CD8-positive, alpha-beta memory T cell (primary cell): ENCODE results near the gene CCHCR1. TPM values are rescaled to one million over a fixed set of nuclear protein-coding genes. Genes with fewer than 3 reads are reported as not detected.

ENCODE experiments used
- CTCF ChIA-PET: fragments of 350-600 bp; sonication (Branson Sonifier 250); formaldehyde crosslinking; loops from one replicate; lab custom pipeline; 2021; ENCODE audit warnings: antibody characterized with exemption; lab: Charles Lee
- POLR2A ChIA-PET: fragments of 350-600 bp; sonication (Branson Sonifier 250); formaldehyde crosslinking; loops from one replicate; lab custom pipeline; 2021; ENCODE audit warnings: antibody characterized with exemption; lab: Charles Lee
- DNase-seq, 5 donors: peaks; one replicate each; pipeline versions ENCODE4 v3.0.0 to v3.0.0-alpha.2; 2020 to 2022; ENCODE audit warnings: mixed read lengths in 1 of 5
- H3K27ac ChIP-seq: one replicate; pipeline ENCODE4 v1.7.0; 2013; ENCODE audit warnings: low read depth, mild to moderate bottlenecking, low read length, moderate library complexity
- H3K27me3 ChIP-seq: 2 replicates; pipeline ENCODE4 v1.7.0; 2013; ENCODE audit warnings: low read length, mild to moderate bottlenecking; ENCODE audit not compliant: insufficient read depth, poor library complexity, severe bottlenecking
- H3K36me3 ChIP-seq: 2 replicates; pipeline ENCODE4 v1.7.0; 2013; ENCODE audit warnings: mild to moderate bottlenecking, low read length, moderate library complexity; ENCODE audit not compliant: insufficient read depth
- H3K4me1 ChIP-seq: 2 replicates; pipeline ENCODE4 v1.7.0; 2013; ENCODE audit warnings: mild to moderate bottlenecking, low read length, moderate library complexity; ENCODE audit not compliant: insufficient read depth
- H3K4me3 ChIP-seq: 2 replicates; pipeline ENCODE4 v1.7.0; 2013; ENCODE audit warnings: mild to moderate bottlenecking, low read length
- H3K9me3 ChIP-seq: 2 replicates; pipeline ENCODE4 v1.7.0; 2013; ENCODE audit warnings: mild to moderate bottlenecking, low read length
- H3K27ac Mint-ChIP-seq, 8 donors: one replicate each; pipeline ENCODE4 v1.8.0; 2020 to 2021; ENCODE audit warnings: mixed read lengths in 8 of 8, mild to moderate bottlenecking in 6 of 8, inconsistent platforms in 3 of 8, moderate library complexity in 3 of 8
- H3K27me3 Mint-ChIP-seq, 2 donors: one replicate each; pipeline ENCODE4 v1.8.0; 2020 to 2021; ENCODE audit warnings: mixed read lengths in 2 of 2, mild to moderate bottlenecking in 1 of 2, moderate library complexity in 1 of 2
- H3K36me3 Mint-ChIP-seq, 3 donors: one replicate each; pipeline ENCODE4 v1.8.0; 2020 to 2021; ENCODE audit warnings: mixed read lengths in 3 of 3, inconsistent platforms in 1 of 3, mild to moderate bottlenecking in 1 of 3
- H3K4me1 Mint-ChIP-seq, 3 donors: one replicate each; pipeline ENCODE4 v1.8.0; 2020 to 2021; ENCODE audit warnings: mixed read lengths in 3 of 3, inconsistent platforms in 1 of 3, mild to moderate bottlenecking in 1 of 3
- H3K4me3 Mint-ChIP-seq, 7 donors: one replicate each; pipeline ENCODE4 v1.8.0; 2020 to 2021; ENCODE audit warnings: mixed read lengths in 7 of 7, mild to moderate bottlenecking in 6 of 7, moderate library complexity in 4 of 7, inconsistent platforms in 2 of 7
- H3K9me3 Mint-ChIP-seq, 5 donors: one replicate each; pipeline ENCODE4 v1.8.0; 2020 to 2022; ENCODE audit warnings: mixed read lengths in 5 of 5, mild to moderate bottlenecking in 3 of 5, moderate library complexity in 2 of 5, inconsistent platforms in 1 of 5
- polyA plus RNA-seq: library from polyadenylated mRNA; unstranded; fragments of 300-500 nt; fragmentation: Illumina TruSeq; gene quantifications from one replicate; pipeline ENCODE4 v1.2.3, GENCODE V29; 2021
- total RNA-seq, 2 experiments: library from RNA; stranded (reverse); gene quantifications; one replicate each; pipeline ENCODE4 v1.2.3, GENCODE V29; 2021

CCHCR1 gene
- total and polyA plus RNA-seq, 3 experiments from 2014 or later: 7.4 to 46.1 (median 45.9) TPM

GRCh38 chr6:31114970-31115849 is 42.4 kb downstream of the CCHCR1 start:
- Mint-ChIP-seq H3K27me3 (peaks cover 24 to 42% of the 10 kb centered on the region in 2 donors), H3K4me3 (no peak overlapping the region), H3K4me1 (peaks cover 0 to 5% (median 3%) of the 10 kb centered on the region in 3 donors), H3K36me3 (no peaks in the 10 kb centered on the region), H3K27ac (peak overlapping the region in 4 of 8 donors; percentile 22 to 74 (median 50)), H3K9me3 (no peaks in the 10 kb centered on the region)
- Histone ChIP-seq H3K36me3 (no peaks in the 10 kb centered on the region), H3K4me3 (no peak overlapping the region), H3K27me3 (no peaks in the 10 kb centered on the region), H3K9me3 (no peaks in the 10 kb centered on the region), H3K27ac (no peak overlapping the region), H3K4me1 (no peaks in the 10 kb centered on the region)
- CTCF ChIA-PET: interaction anchor here (1.3 to 2.3 kb wide), 3 partner anchors 11 to 28 kb away, joined by 3 to 9 read pairs (median 3); no protein-coding TSS in a partner anchor
- POLR2A ChIA-PET: interaction anchor here (0.6 kb wide), 2 partner anchors 21 to 23 kb away, joined by 3 to 4 read pairs; no protein-coding TSS in a partner anchor
- DNase-seq: peak in 1 of 5 donors; percentile 11

DNA sequence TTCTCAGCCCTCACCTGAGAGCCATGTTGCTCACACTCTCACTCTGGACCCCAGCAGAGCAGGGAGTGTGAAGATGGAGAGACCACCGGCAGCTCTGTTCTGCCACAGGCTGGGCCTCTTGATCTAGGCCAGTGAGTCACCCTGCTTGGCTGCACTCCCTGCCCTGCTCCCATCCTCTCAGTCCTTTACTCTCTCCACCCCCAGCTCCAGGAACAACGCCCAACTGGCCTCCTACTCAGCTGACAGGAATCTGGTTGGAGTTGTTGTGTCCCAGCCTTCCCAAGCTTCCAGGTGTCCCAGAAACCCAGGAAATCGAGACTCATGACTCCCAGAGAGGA is 43.1 kb downstream of the CCHCR1 start, which contains the start of gene PSORS1C1:
PSORS1C1 (plus strand) TSS at position 260 of the 338 bp plus-strand sequence. CDS start 14,833 bp downstream, outside the sequence.
- H3K4me1 Mint-ChIP-seq: peaks cover 0 to 5% (median 3%) of the 10 kb centered on the region in 3 donors
- Histone ChIP-seq H3K4me1 (no peaks in the 10 kb centered on the region), H3K27ac (no peak within 1 kb of the TSS), H3K4me3 (no peak within 1 kb of the TSS), H3K36me3 (no peaks in the 10 kb centered on the region), H3K27me3 (no peaks in the 10 kb centered on the region), H3K9me3 (no peaks in the 10 kb centered on the region)
- H3K27ac Mint-ChIP-seq: peak within 1 kb of the TSS in 5 of 8 donors; percentile 22 to 74 (median 63)
- no peak for DNase-seq
- H3K27me3 Mint-ChIP-seq: peaks cover 30 to 49% of the 10 kb centered on the region in 2 donors
- H3K4me3 Mint-ChIP-seq: no peak within 1 kb of the TSS
- no peaks in the 10 kb centered on the region for H3K9me3 Mint-ChIP-seq
- POLR2A ChIA-PET: interaction anchor here (0.6 kb wide), 1 partner anchor 20 kb away, joined by 4 read pairs; no protein-coding TSS in a partner anchor
- H3K36me3 Mint-ChIP-seq: no peaks in the 10 kb centered on the region
- CTCF ChIA-PET: interaction anchor here (1.3 to 2.0 kb wide), 2 partner anchors 14 to 27 kb away, joined by 3 to 6 read pairs; no protein-coding TSS in a partner anchor

GRCh38 chr6:31113861-31114540 is 43.6 kb downstream of the CCHCR1 start:
- Mint-ChIP-seq H3K9me3 (no peaks in the 10 kb centered on the region), H3K36me3 (no peaks in the 10 kb centered on the region), H3K4me1 (peaks cover 0 to 5% (median 3%) of the 10 kb centered on the region in 3 donors), H3K4me3 (no peak overlapping the region), H3K27me3 (peaks cover 30 to 49% of the 10 kb centered on the region in 2 donors), H3K27ac (peak overlapping the region in 1 of 8 donors; percentile 66)
- H3K4me3 ChIP-seq: no peak overlapping the region
- no peak for DNase-seq
- no peaks in the 10 kb centered on the region for H3K27me3 ChIP-seq
- H3K4me1 ChIP-seq: no peaks in the 10 kb centered on the region
- ChIA-PET CTCF (interaction anchor here (1.3 to 2.0 kb wide), 2 partner anchors 15 to 27 kb away, joined by 3 to 6 read pairs; no protein-coding TSS in a partner anchor), POLR2A (interaction anchor here (0.6 kb wide), 1 partner anchor 20 kb away, joined by 4 read pairs; no protein-coding TSS in a partner anchor)
- no peaks in the 10 kb centered on the region for H3K9me3 ChIP-seq
- no peak overlapping the region for H3K27ac ChIP-seq
- no peaks in the 10 kb centered on the region for H3K36me3 ChIP-seq

DNA sequence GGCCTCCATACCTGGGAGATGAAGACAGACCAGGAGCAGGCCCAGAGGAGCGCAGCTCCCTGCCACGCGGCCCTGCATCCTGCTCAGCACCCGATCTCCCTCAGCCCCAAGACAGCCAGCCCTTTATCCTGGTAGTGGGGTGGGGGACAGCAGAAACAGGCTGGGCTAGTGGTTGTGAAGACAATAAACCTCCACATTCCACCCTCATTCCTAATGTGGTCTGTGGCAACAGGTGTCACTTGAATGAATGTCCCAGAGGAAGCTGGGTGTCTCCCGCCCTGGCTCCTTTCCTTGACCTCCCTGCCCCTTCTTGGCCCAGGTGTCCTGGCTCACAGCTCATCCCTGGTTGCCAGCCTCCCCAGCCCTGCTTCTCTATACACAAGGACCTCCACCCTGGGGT is 45.1 kb downstream of the CCHCR1 start, which contains the start of gene C6orf15:
C6orf15 (minus strand) TSS at position 98 of the 400 bp plus-strand sequence; CDS start at position 78, 20 bp downstream.
- H3K36me3 Mint-ChIP-seq: no peaks in the 10 kb centered on the region
- no peak for DNase-seq
- POLR2A ChIA-PET: no interaction called here
- peak within 1 kb of the TSS in 3 of 8 donors; percentile 24 to 83 (median 68) for H3K27ac Mint-ChIP-seq
- Histone ChIP-seq H3K27ac (no peak within 1 kb of the TSS), H3K4me3 (no peak within 1 kb of the TSS), H3K36me3 (no peaks in the 10 kb centered on the region), H3K27me3 (no peaks in the 10 kb centered on the region), H3K4me1 (no peaks in the 10 kb centered on the region), H3K9me3 (no peaks in the 10 kb centered on the region)
- no peak within 1 kb of the TSS for H3K4me3 Mint-ChIP-seq
- H3K4me1 Mint-ChIP-seq: peaks cover 0 to 5% (median 3%) of the 10 kb centered on the region in 3 donors
- H3K9me3 Mint-ChIP-seq: no peaks in the 10 kb centered on the region
- peaks cover 30 to 45% of the 10 kb centered on the region in 2 donors for H3K27me3 Mint-ChIP-seq
- CTCF ChIA-PET: interaction anchor here (0.7 to 3.1 kb wide), 2 partner anchors 15 to 25 kb away, joined by 3 to 9 read pairs; no protein-coding TSS in a partner anchor

- no peaks in the 10 kb centered on the region for H3K36me3 ChIP-seq
- H3K27ac ChIP-seq: no peak overlapping the region
- peaks cover 26 to 42% of the 10 kb centered on the region in 2 donors for H3K27me3 Mint-ChIP-seq
- no peaks in the 10 kb centered on the region for H3K4me1 ChIP-seq
- H3K9me3 ChIP-seq: no peaks in the 10 kb centered on the region
- no peak overlapping the region for H3K4me3 Mint-ChIP-seq
- no peaks in the 10 kb centered on the region for H3K27me3 ChIP-seq
- H3K27ac Mint-ChIP-seq: no peak overlapping the region
- H3K36me3 Mint-ChIP-seq: no peaks in the 10 kb centered on the region
- POLR2A ChIA-PET: no interaction called here
- no peak overlapping the region for H3K4me3 ChIP-seq
- no peak for DNase-seq
- peaks cover 0 to 5% (median 3%) of the 10 kb centered on the region in 3 donors for H3K4me1 Mint-ChIP-seq
- no peaks in the 10 kb centered on the region for H3K9me3 Mint-ChIP-seq
- CTCF ChIA-PET: interaction anchor here (0.7 to 3.1 kb wide), 2 partner anchors 16 to 25 kb away, joined by 3 to 9 read pairs; no protein-coding TSS in a partner anchor
Measured at GRCh38 chr6:31111712-31112111, 45.9 kb downstream of the CCHCR1 start.

DNA sequence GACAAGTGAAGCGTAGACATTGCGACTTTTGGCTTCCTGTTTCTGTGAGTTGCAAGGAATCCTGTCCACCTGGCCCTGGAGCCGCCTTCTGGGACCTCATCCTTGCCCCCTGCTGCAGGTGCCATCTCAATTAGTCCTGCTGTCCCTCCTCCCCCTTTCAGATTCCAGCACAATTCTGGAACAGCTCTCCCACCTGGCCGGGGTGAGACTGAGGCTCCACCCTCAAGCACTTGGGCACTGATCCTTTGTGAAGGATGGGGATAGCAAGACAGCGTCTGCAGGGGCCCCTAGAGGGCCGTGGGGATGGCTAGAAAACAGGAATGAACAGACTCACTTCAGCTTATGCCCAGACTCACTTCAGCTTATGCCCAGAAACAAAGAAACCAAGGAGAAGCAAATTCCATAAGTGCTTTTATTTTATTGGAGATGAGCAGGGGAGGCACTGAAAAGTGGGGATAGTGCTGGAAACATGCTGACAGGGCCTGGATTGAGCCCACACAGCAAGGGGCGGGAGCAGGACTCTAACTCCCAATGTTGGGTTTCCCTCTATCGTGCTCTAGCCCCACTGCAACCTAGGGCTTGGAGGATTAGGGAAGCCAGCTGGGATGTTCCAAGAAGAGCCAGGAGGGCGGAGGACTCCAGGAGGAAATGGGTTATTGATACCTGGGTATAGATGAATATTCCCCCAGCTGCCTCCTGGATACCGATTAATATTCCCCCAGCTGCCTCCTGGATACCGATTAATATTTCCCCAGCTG is 46.6 kb downstream of the CCHCR1 start:
- POLR2A ChIA-PET: no interaction called here
- peaks cover 0 to 5% (median 3%) of the 10 kb centered on the region in 3 donors for H3K4me1 Mint-ChIP-seq
- H3K4me1 ChIP-seq: no peaks in the 10 kb centered on the region
- no peak overlapping the region for H3K4me3 ChIP-seq
- H3K36me3 ChIP-seq: no peaks in the 10 kb centered on the region
- H3K27ac Mint-ChIP-seq: no peak overlapping the region
- H3K27ac ChIP-seq: no peak overlapping the region
- DNase-seq: no peak
- no peak overlapping the region for H3K4me3 Mint-ChIP-seq
- H3K36me3 Mint-ChIP-seq: no peaks in the 10 kb centered on the region
- no peaks in the 10 kb centered on the region for H3K9me3 Mint-ChIP-seq
- CTCF ChIA-PET: interaction anchor here (3.1 kb wide), 1 partner anchor 24 kb away, joined by 9 read pairs; no protein-coding TSS in a partner anchor
- no peaks in the 10 kb centered on the region for H3K27me3 ChIP-seq
- H3K27me3 Mint-ChIP-seq: peaks cover 22 to 39% of the 10 kb centered on the region in 2 donors
- no peaks in the 10 kb centered on the region for H3K9me3 ChIP-seq

GRCh38 chr6:31107052-31107451 is 50.5 kb downstream of the CCHCR1 start:
- no peaks in the 10 kb centered on the region for H3K9me3 ChIP-seq
- Mint-ChIP-seq H3K27ac (peak overlapping the region in 1 of 8 donors; percentile 4), H3K4me3 (peak overlapping the region in 1 of 7 donors; percentile 33), H3K36me3 (no peaks in the 10 kb centered on the region), H3K9me3 (no peaks in the 10 kb centered on the region), H3K27me3 (peaks cover 11 to 22% of the 10 kb centered on the region in 2 donors), H3K4me1 (peaks cover 0 to 4% (median 3%) of the 10 kb centered on the region in 3 donors)
- no peak overlapping the region for H3K4me3 ChIP-seq
- ChIA-PET CTCF (no interaction called here), POLR2A (no interaction called here)
- H3K4me1 ChIP-seq: no peaks in the 10 kb centered on the region
- H3K27ac ChIP-seq: no peak overlapping the region
- no peaks in the 10 kb centered on the region for H3K36me3 ChIP-seq
- no peak for DNase-seq
- H3K27me3 ChIP-seq: no peaks in the 10 kb centered on the region
